ENCODE measurements around the gene RESF1.
A peak's percentile ranks its signal among the peaks of the same experiment; 100 is the strongest.

RESF1 gene

GRCh38 chr12:31959161-31959700, at the start of gene RESF1:
RESF1 (plus strand) TSS chr12:31959415; CDS start chr12:31980956, 21,541 bp downstream.
- Histone ChIP-seq H3K27ac (ENCODE audit: low read depth, low read length) (peak within 1 kb of the TSS; percentile 36), H3K4me1 (ENCODE audit: control insufficient read depth, insufficient read depth, low read length, unreplicated experiment) (peaks cover 7% of the 10 kb centered on the region), H2AFZ (ENCODE audit: low read length, unreplicated experiment) (peak within 1 kb of the TSS; percentile 88), H3K36me3 (ENCODE audit: insufficient read depth, low read length) (peaks cover 1% of the 10 kb centered on the region; the same call in 1 of the 2 replicates), H3K27me3 (ENCODE audit: insufficient read depth, low read length) (no peaks in the 10 kb centered on the region), H3K4me3 (ENCODE audit: low read depth, low read length) (peak within 1 kb of the TSS; percentile 95), H3K79me2 (ENCODE audit: control insufficient read depth, insufficient read depth, low read length, unreplicated experiment) (peaks cover 14% of the 10 kb centered on the region)

GRCh38 chr12:31914927-31915326, 44.3 kb upstream of the RESF1 start:
- no peaks in the 10 kb centered on the region for H3K4me1 ChIP-seq (ENCODE audit: control insufficient read depth, insufficient read depth, low read length, unreplicated experiment)
- H2AFZ ChIP-seq (ENCODE audit: low read length, unreplicated experiment): no peak overlapping the region
- H3K36me3 ChIP-seq (ENCODE audit: insufficient read depth, low read length): no peaks in the 10 kb centered on the region
- no peaks in the 10 kb centered on the region for H3K27me3 ChIP-seq (ENCODE audit: insufficient read depth, low read length)
- no peaks in the 10 kb centered on the region for H3K79me2 ChIP-seq (ENCODE audit: control insufficient read depth, insufficient read depth, low read length, unreplicated experiment)
- no peak overlapping the region for H3K4me3 ChIP-seq (ENCODE audit: low read depth, low read length)
- H3K27ac ChIP-seq (ENCODE audit: low read depth, low read length): no peak overlapping the region

- Histone ChIP-seq H3K36me3 (ENCODE audit: insufficient read depth, low read length) (no peaks in the 10 kb centered on the region), H3K27ac (ENCODE audit: low read depth, low read length) (no peak overlapping the region), H3K4me1 (ENCODE audit: control insufficient read depth, insufficient read depth, low read length, unreplicated experiment) (no peaks in the 10 kb centered on the region), H3K27me3 (ENCODE audit: insufficient read depth, low read length) (no peaks in the 10 kb centered on the region), H2AFZ (ENCODE audit: low read length, unreplicated experiment) (no peak overlapping the region), H3K79me2 (ENCODE audit: control insufficient read depth, insufficient read depth, low read length, unreplicated experiment) (no peaks in the 10 kb centered on the region), H3K4me3 (ENCODE audit: low read depth, low read length) (no peak overlapping the region)
Observed at GRCh38 chr12:31915446-31915845, 43.8 kb upstream of the RESF1 start.

- H2AFZ ChIP-seq (ENCODE audit: low read length, unreplicated experiment): no peak overlapping the region
- H3K79me2 ChIP-seq (ENCODE audit: control insufficient read depth, insufficient read depth, low read length, unreplicated experiment): no peaks in the 10 kb centered on the region
- H3K27ac ChIP-seq (ENCODE audit: low read depth, low read length): 0 out of 2 replicates have a peak overlapping the region, but pooled peaks have one; percentile 27
Observed at GRCh38 chr12:31922341-31923062, 36.7 kb upstream of the RESF1 start.

GRCh38 chr12:31923063-31923412, 36.2 kb upstream of the RESF1 start:
- Histone ChIP-seq H2AFZ (ENCODE audit: low read length, unreplicated experiment) (no peak overlapping the region), H3K79me2 (ENCODE audit: control insufficient read depth, insufficient read depth, low read length, unreplicated experiment) (no peaks in the 10 kb centered on the region), H3K36me3 (ENCODE audit: insufficient read depth, low read length) (peaks cover 7% of the 10 kb centered on the region; the same call in 1 of the 2 replicates), H3K27me3 (ENCODE audit: insufficient read depth, low read length) (no peaks in the 10 kb centered on the region), H3K4me3 (ENCODE audit: low read depth, low read length) (no peak overlapping the region), H3K4me1 (ENCODE audit: control insufficient read depth, insufficient read depth, low read length, unreplicated experiment) (no peaks in the 10 kb centered on the region), H3K27ac (ENCODE audit: low read depth, low read length) (0 out of 2 replicates have a peak overlapping the region, but pooled peaks have one; percentile 27)

More at GRCh38 chr12:31922341-31923062, 36.7 kb upstream of the RESF1 start:
- peaks cover 7% of the 10 kb centered on the region; the same call in 1 of the 2 replicates for H3K36me3 ChIP-seq (ENCODE audit: insufficient read depth, low read length)
- H3K4me3 ChIP-seq (ENCODE audit: low read depth, low read length): no peak overlapping the region
- H3K4me1 ChIP-seq (ENCODE audit: control insufficient read depth, insufficient read depth, low read length, unreplicated experiment): no peaks in the 10 kb centered on the region
- no peaks in the 10 kb centered on the region for H3K27me3 ChIP-seq (ENCODE audit: insufficient read depth, low read length)

GRCh38 chr12:31928246-31929026, 30.8 kb upstream of the RESF1 start:
- H3K4me3 ChIP-seq (ENCODE audit: low read depth, low read length): no peak overlapping the region
- H3K4me1 ChIP-seq (ENCODE audit: control insufficient read depth, insufficient read depth, low read length, unreplicated experiment): no peaks in the 10 kb centered on the region
- no peak overlapping the region for H3K27ac ChIP-seq (ENCODE audit: low read depth, low read length)
- H3K36me3 ChIP-seq (ENCODE audit: insufficient read depth, low read length): peaks cover 5% of the 10 kb centered on the region; the same call in 1 of the 2 replicates
- no peak overlapping the region for H2AFZ ChIP-seq (ENCODE audit: low read length, unreplicated experiment)
- H3K27me3 ChIP-seq (ENCODE audit: insufficient read depth, low read length): peaks cover 3% of the 10 kb centered on the region; the same call in 1 of the 2 replicates
- H3K79me2 ChIP-seq (ENCODE audit: control insufficient read depth, insufficient read depth, low read length, unreplicated experiment): no peaks in the 10 kb centered on the region

- Histone ChIP-seq H3K27me3 (ENCODE audit: insufficient read depth, low read length) (peaks cover 3% of the 10 kb centered on the region; the same call in 1 of the 2 replicates), H2AFZ (ENCODE audit: low read length, unreplicated experiment) (no peak overlapping the region), H3K4me3 (ENCODE audit: low read depth, low read length) (no peak overlapping the region), H3K4me1 (ENCODE audit: control insufficient read depth, insufficient read depth, low read length, unreplicated experiment) (no peaks in the 10 kb centered on the region), H3K27ac (ENCODE audit: low read depth, low read length) (no peak overlapping the region), H3K36me3 (ENCODE audit: insufficient read depth, low read length) (no peaks in the 10 kb centered on the region), H3K79me2 (ENCODE audit: control insufficient read depth, insufficient read depth, low read length, unreplicated experiment) (no peaks in the 10 kb centered on the region)
Observed at GRCh38 chr12:31929027-31929526, 30.1 kb upstream of the RESF1 start.

GRCh38 chr12:31931796-31932715, 27.2 kb upstream of the RESF1 start:
- no peaks in the 10 kb centered on the region for H3K4me1 ChIP-seq (ENCODE audit: control insufficient read depth, insufficient read depth, low read length, unreplicated experiment)
- no peak overlapping the region for H3K27ac ChIP-seq (ENCODE audit: low read depth, low read length)
- no peak overlapping the region for H3K4me3 ChIP-seq (ENCODE audit: low read depth, low read length)
- no peaks in the 10 kb centered on the region for H3K36me3 ChIP-seq (ENCODE audit: insufficient read depth, low read length)
- peaks cover 3% of the 10 kb centered on the region; the same call in 1 of the 2 replicates for H3K27me3 ChIP-seq (ENCODE audit: insufficient read depth, low read length)
- H2AFZ ChIP-seq (ENCODE audit: low read length, unreplicated experiment): no peak overlapping the region
- no peaks in the 10 kb centered on the region for H3K79me2 ChIP-seq (ENCODE audit: control insufficient read depth, insufficient read depth, low read length, unreplicated experiment)

- H3K4me3 ChIP-seq (ENCODE audit: low read depth, low read length): no peak overlapping the region
- no peaks in the 10 kb centered on the region for H3K79me2 ChIP-seq (ENCODE audit: control insufficient read depth, insufficient read depth, low read length, unreplicated experiment)
- no peak overlapping the region for H3K27ac ChIP-seq (ENCODE audit: low read depth, low read length)
- no peaks in the 10 kb centered on the region for H3K27me3 ChIP-seq (ENCODE audit: insufficient read depth, low read length)
- H3K4me1 ChIP-seq (ENCODE audit: control insufficient read depth, insufficient read depth, low read length, unreplicated experiment): no peaks in the 10 kb centered on the region
- no peaks in the 10 kb centered on the region for H3K36me3 ChIP-seq (ENCODE audit: insufficient read depth, low read length)
- H2AFZ ChIP-seq (ENCODE audit: low read length, unreplicated experiment): no peak overlapping the region
Observed at GRCh38 chr12:31944299-31944698, 14.9 kb upstream of the RESF1 start.

- Histone ChIP-seq H3K79me2 (ENCODE audit: control insufficient read depth, insufficient read depth, low read length, unreplicated experiment) (no peaks in the 10 kb centered on the region), H3K4me3 (ENCODE audit: low read depth, low read length) (no peak overlapping the region), H3K4me1 (ENCODE audit: control insufficient read depth, insufficient read depth, low read length, unreplicated experiment) (no peaks in the 10 kb centered on the region), H3K27me3 (ENCODE audit: insufficient read depth, low read length) (no peaks in the 10 kb centered on the region), H3K27ac (ENCODE audit: low read depth, low read length) (no peak overlapping the region), H2AFZ (ENCODE audit: low read length, unreplicated experiment) (no peak overlapping the region), H3K36me3 (ENCODE audit: insufficient read depth, low read length) (no peaks in the 10 kb centered on the region)
Observed at GRCh38 chr12:31947971-31948370, 11.2 kb upstream of the RESF1 start.

All from ACC112 (cell line).